Spleen (tissue), 7 donors: ENCODE data around the gene RRP1.

ENCODE experiments used
- POLR2A ChIP-seq, 3 donors: fragments of 450-650 bp; IDR thresholded peaks; one replicate each; pipeline ENCODE4 v1.5.1; 2017; ENCODE audit warnings: antibody characterized with exemption in 3 of 3, mild to moderate bottlenecking in 1 of 3
- POLR2AphosphoS5 ChIP-seq, 3 donors: sonication (generic); formaldehyde crosslinking; IDR thresholded peaks; one replicate each; pipeline ENCODE4 v1.5.1; 2017; ENCODE audit warnings: antibody characterized with exemption in 3 of 3
- TF ChIP-seq, protein P1 (sequence below), 11 experiments: fragments of 200-600 bp in 7 of 11; fragments of 450-650 bp in 4 of 11; sonication (generic) in 4 of 11; IDR thresholded peaks in 8 of 11; conservative IDR thresholded peaks in 3 of 11; 1 replicate in 7 of 11; 2 replicates in 4 of 11; pipeline versions ENCODE4 v1.4.0 to v1.8.0; 2016 to 2021; ENCODE audit warnings: antibody characterized with exemption in 11 of 11, inconsistent platforms in 4 of 11, mild to moderate bottlenecking in 1 of 11
- donor health status: DM: no; HTN: no; CAD: no; lungs with moderate emphysema.
- donor health status: DM: no; HTN: no; CAD: no.
- donor health status: DM: no; HTN: no; CAD: no.

DNA sequence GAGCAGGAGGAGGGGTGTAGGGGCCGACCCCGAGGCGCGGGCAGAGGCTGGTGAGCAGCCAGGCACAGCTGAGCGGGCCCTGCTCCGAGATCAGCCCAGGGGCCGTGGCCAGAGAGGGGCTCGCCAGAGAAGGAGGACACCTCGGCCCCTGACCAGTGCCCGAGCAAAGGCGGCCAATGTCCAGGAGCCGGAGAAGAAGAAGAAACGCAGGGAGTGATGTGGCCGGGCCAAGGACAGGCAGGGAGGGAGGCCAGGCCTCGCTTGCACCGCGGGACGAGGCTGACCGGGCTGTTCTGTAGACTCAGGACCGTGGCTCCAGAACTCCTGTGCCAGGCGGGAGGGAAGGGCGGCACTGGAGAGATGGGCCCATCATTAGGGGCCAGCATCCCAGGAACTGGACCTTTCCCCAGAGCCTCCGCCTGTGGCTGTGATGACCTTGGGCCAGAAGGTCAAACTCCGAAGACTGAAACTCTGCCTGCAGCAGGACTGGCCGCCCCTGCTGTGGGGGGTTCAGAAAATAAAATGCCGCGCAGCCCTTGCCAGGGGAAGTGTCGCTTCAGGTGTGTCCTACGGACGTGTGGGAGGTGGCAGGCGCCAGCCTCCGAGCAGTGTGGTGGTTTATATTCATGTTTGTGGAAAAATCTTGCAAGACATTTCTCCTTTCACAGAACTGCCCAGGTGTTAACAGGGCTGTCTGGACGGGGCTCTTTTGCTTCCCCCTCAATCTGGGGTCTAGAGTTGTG, 14.4 kb downstream of the RRP1 start:
- TF ChIP-seq, protein P1, sequence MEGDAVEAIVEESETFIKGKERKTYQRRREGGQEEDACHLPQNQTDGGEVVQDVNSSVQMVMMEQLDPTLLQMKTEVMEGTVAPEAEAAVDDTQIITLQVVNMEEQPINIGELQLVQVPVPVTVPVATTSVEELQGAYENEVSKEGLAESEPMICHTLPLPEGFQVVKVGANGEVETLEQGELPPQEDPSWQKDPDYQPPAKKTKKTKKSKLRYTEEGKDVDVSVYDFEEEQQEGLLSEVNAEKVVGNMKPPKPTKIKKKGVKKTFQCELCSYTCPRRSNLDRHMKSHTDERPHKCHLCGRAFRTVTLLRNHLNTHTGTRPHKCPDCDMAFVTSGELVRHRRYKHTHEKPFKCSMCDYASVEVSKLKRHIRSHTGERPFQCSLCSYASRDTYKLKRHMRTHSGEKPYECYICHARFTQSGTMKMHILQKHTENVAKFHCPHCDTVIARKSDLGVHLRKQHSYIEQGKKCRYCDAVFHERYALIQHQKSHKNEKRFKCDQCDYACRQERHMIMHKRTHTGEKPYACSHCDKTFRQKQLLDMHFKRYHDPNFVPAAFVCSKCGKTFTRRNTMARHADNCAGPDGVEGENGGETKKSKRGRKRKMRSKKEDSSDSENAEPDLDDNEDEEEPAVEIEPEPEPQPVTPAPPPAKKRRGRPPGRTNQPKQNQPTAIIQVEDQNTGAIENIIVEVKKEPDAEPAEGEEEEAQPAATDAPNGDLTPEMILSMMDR (IDR thresholded peaks at IDR 0.05 in 8 of 11, conservative IDR thresholded peaks at IDR 0.05 in 3 of 11), result no peak
- TF ChIP-seq POLR2AphosphoS5 (IDR thresholded peaks at IDR 0.05) (no peak), POLR2A (IDR thresholded peaks at IDR 0.05) (no peak)
